ENCODE results near the gene ADAMTSL1. TPM values are rescaled to one million over a fixed set of nuclear protein-coding genes. Genes with fewer than 3 reads are reported as not detected.

ADAMTSL1 gene
- total and polyA plus RNA-seq, 2 of the 8 experiments (the other 6 are each of a cell fraction or from before 2014, with no cell fraction given) = 0.84 to 1.1 TPM

GRCh38 chr9:18569941-18570630, 96.1 kb downstream of the ADAMTSL1 start:
- WGBS, 2 experiments (ENCODE audit: extremely low coverage in 1 of 2, insufficient coverage in 1 of 2, insufficient read length in 1 of 2, insufficient replicate concordance in 2 of 2, low coverage in 1 of 2, low lambda C conversion rate in 2 of 2, missing lambda C conversion rate in 1 of 2) = 92% methylated on average over 3 of the region's 3 CpGs; no CpG with 5 or more reads in 1 of the 2 experiments
- no peak overlapping the region for H3K23ac ChIP-seq (ENCODE audit: insufficient read length)

More at GRCh38 chr9:18569941-18570630, 96.1 kb downstream of the ADAMTSL1 start:
- H3K4me1 ChIP-seq (replicated peaks in 1 of 4; ENCODE audit: control insufficient read depth in 3 of 4, insufficient read depth in 4 of 4, low read length in 3 of 4) = no peaks in the 10 kb centered on the region
- H2BK5ac ChIP-seq (ENCODE audit: low read depth, low read length) = no peak overlapping the region
- H2AFZ ChIP-seq (ENCODE audit: low read length) = no peak overlapping the region
- no peaks in the 10 kb centered on the region for H3K36me3 ChIP-seq (ENCODE audit: control insufficient read depth in 2 of 4, insufficient read depth in 4 of 4, low read length in 3 of 4)
- no peaks in the 10 kb centered on the region for H3K23me2 ChIP-seq (ENCODE audit: low read depth, low read length)
- no peaks in the 10 kb centered on the region for H4K20me1 ChIP-seq (replicated peaks in 1 of 2; ENCODE audit: control insufficient read depth in 1 of 2, insufficient read depth in 2 of 2, low read length in 2 of 2)
- no peak overlapping the region for H4K5ac ChIP-seq (ENCODE audit: insufficient read length, low read depth, low read length)
- H3K79me1 ChIP-seq (ENCODE audit: low read depth, low read length) = no peaks in the 10 kb centered on the region
- no peaks in the 10 kb centered on the region for H3K79me2 ChIP-seq (ENCODE audit: control insufficient read depth in 1 of 2, insufficient read depth in 2 of 2, low read length in 2 of 2)
- H3K27ac ChIP-seq (ENCODE audit: low read depth, low read length) = no peak overlapping the region
- no peak overlapping the region for H2BK20ac ChIP-seq (ENCODE audit: low read length)
- H4K91ac ChIP-seq (replicated peaks; ENCODE audit: insufficient read length, low read length) = no peak overlapping the region
- no peak overlapping the region for H3K9ac ChIP-seq (replicated peaks in 1 of 4; ENCODE audit: extremely low read depth in 1 of 4, low read depth in 3 of 4, low read length in 3 of 4)
- ChIA-PET CTCF (ENCODE audit: partially characterized antibody) (no interaction called here), POLR2A (ENCODE audit: partially characterized antibody) (no interaction called here)
- no peak for DNase-seq (ENCODE audit: low read depth in 1 of 2, low spot score in 2 of 2)
- H3K4me2 ChIP-seq (ENCODE audit: insufficient read depth in 1 of 2, low read depth in 2 of 2, low read length in 2 of 2) = no peak overlapping the region
- no peak for TF ChIP-seq POLR2AphosphoS5 (IDR thresholded peaks at IDR 0.05; ENCODE audit: low read depth, low read length)
- TF ChIP-seq SIN3A (conservative IDR thresholded peaks at IDR 0.05 in 1 of 2, IDR thresholded peaks at IDR 0.05 in 1 of 2; ENCODE audit: low read depth in 1 of 2, low read length in 2 of 2) = no peak
- no peak for TF ChIP-seq SIX5 (IDR thresholded peaks at IDR 0.05; ENCODE audit: low read depth, low read length)
- TF ChIP-seq MAFK (IDR thresholded peaks at IDR 0.05; ENCODE audit: low read depth, low read length) = no peak
- TF ChIP-seq RNF2 (IDR thresholded peaks at IDR 0.05; ENCODE audit: borderline replicate concordance, low read depth, low read length, missing control alignments, poor library complexity, severe bottlenecking) = no peak
- TF ChIP-seq GABPA (IDR thresholded peaks at IDR 0.05; ENCODE audit: borderline replicate concordance, insufficient read depth, low read length) = no peak
- no peak for TF ChIP-seq KDM4A (IDR thresholded peaks at IDR 0.05; ENCODE audit: low read depth, low read length, severe bottlenecking)
- TF ChIP-seq POU5F1 (IDR thresholded peaks at IDR 0.05; ENCODE audit: low read depth, low read length) = no peak
- no peak overlapping the region for H2AK5ac ChIP-seq (ENCODE audit: low read depth, low read length)
- no peak overlapping the region for H3K56ac ChIP-seq (replicated peaks; ENCODE audit: insufficient read length, low read depth, low read length)
- no peak overlapping the region for H2BK120ac ChIP-seq (replicated peaks; ENCODE audit: low read depth, low read length)
- no peak overlapping the region for H4K8ac ChIP-seq (ENCODE audit: extremely low read depth, insufficient read depth, low read length)
- H3K27me3 ChIP-seq (replicated peaks in 1 of 4; ENCODE audit: control insufficient read depth in 3 of 4, extremely low read depth in 1 of 4, insufficient read depth in 3 of 4, low read length in 3 of 4) = no peaks in the 10 kb centered on the region
- H3K9me3 ChIP-seq (ENCODE audit: insufficient read depth in 2 of 2, low read depth in 1 of 2, low read length in 1 of 2) = no peaks in the 10 kb centered on the region
- H3K4me3 ChIP-seq (ENCODE audit: extremely low read depth in 1 of 4, insufficient read depth in 2 of 4, low read depth in 3 of 4, low read length in 4 of 4) = no peak overlapping the region
- H3K14ac ChIP-seq (ENCODE audit: insufficient read length) = no peak overlapping the region
- no peak overlapping the region for H3K18ac ChIP-seq (ENCODE audit: extremely low read depth, low read length)
- H2BK12ac ChIP-seq (ENCODE audit: low read depth, low read length) = no peak overlapping the region
- H2BK15ac ChIP-seq (ENCODE audit: low read length) = no peak overlapping the region
- FAIRE-seq = no peak
- H3K4ac ChIP-seq (replicated peaks; ENCODE audit: insufficient read length, low read depth, low read length) = no peak overlapping the region

All from H1 (cell line).